ES-I3 (cell line): ENCODE results near the gene MYLK3.

Source experiments
- H3K36me3 ChIP-seq: 2 replicates; pipeline ENCODE4 v1.6.1; 2013; ENCODE audit warnings: mild to moderate bottlenecking, low read length, control low read depth, moderate library complexity; ENCODE audit not compliant: insufficient read depth
- H3K4me1 ChIP-seq: 2 replicates; pipeline ENCODE4 v1.6.1; 2013; ENCODE audit warnings: mild to moderate bottlenecking, control low read depth, low read length; ENCODE audit not compliant: insufficient read depth
- H3K9ac ChIP-seq: 2 replicates; pipeline ENCODE4 v1.6.1; 2013; ENCODE audit warnings: low read depth, mild to moderate bottlenecking, low read length, moderate library complexity
- H3K9me3 ChIP-seq: 2 replicates; pipeline ENCODE4 v1.6.1; 2013; ENCODE audit warnings: mild to moderate bottlenecking, low read length, moderate library complexity; ENCODE audit not compliant: control insufficient read depth, insufficient read depth

MYLK3 gene

GRCh38 chr16:46745617-46746016 is 2.5 kb downstream of the MYLK3 start:
- Histone ChIP-seq H3K9ac (no peak overlapping the region), H3K36me3 (no peaks in the 10 kb centered on the region), H3K9me3 (no peaks in the 10 kb centered on the region), H3K4me1 (peaks cover 45% of the 10 kb centered on the region)

DNA sequence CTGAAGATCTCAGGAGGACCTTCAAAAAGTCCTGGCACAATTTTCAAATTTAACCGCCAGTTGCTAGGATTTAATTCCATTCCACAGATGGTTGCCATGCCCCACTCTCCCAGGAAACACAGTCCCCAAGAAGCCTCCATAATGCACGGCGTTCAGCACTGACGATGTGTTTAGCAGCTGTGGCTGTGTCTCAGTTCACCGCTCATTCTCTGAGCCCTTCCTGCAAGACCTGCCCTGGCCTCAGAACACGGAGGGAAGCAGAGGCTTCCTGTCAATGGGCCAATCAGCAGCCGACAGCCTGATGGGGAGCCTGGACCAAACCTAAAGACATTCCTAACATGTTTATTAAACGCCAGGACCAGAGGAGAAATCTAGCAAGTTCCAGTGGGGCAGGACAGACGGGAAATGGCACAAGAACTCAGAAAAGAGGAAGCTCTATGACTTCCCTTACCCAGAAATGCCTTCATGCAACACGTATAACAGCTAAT is 4.9 kb downstream of the MYLK3 start:
- no peak overlapping the region for H3K9ac ChIP-seq
- peaks cover 29% of the 10 kb centered on the region for H3K4me1 ChIP-seq
- H3K9me3 ChIP-seq, result no peaks in the 10 kb centered on the region
- no peaks in the 10 kb centered on the region for H3K36me3 ChIP-seq

DNA sequence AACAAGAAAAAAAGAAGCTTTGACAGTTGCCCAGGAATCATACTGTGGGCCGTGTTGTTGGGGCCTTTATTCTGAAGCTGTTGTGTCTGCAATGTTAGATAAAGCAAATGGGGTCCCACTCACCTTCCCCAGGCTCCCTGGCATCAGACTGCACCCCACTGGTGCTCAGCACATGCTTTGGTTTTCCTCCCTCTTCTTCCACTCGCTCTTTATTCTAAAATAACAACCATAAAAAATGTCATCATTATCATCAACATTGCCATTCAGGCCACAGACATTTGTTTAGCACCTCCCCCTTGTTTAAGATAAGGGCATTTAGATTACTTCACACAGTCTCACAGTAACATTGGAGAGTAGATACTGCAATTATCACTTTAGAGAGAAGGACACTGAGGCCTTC is 8.2 kb downstream of the MYLK3 start:
- H3K4me1 ChIP-seq, result peaks cover 18% of the 10 kb centered on the region
- H3K9ac ChIP-seq, result no peak overlapping the region
- no peaks in the 10 kb centered on the region for H3K36me3 ChIP-seq

GRCh38 chr16:46737621-46738214 is 10.4 kb downstream of the MYLK3 start:
- Histone ChIP-seq H3K9me3 (no peaks in the 10 kb centered on the region), H3K4me1 (peaks cover 8% of the 10 kb centered on the region), H3K36me3 (no peaks in the 10 kb centered on the region), H3K9ac (no peak overlapping the region)

More for the DNA sequence above, 8.2 kb downstream of the MYLK3 start:
- H3K9me3 ChIP-seq, result no peaks in the 10 kb centered on the region

DNA sequence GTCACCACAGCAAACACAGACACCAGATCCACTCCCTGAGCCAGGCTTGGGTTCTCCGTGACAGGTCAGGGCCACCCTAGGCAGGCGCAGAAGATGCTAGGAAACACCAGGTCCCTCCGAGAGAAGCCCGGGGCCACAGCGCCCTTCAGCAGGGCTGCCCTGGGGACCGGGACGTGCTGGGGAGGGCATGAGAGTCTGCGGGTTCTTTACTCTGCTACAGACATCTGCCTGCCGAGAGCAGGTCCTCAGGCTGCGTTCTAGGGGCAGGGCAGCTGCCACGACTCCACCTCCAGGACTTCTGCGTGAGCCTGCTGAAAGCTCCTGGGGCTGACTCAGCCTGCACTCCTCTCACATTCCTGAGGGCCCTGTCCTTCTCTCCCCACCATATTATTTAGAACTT is 11.4 kb downstream of the MYLK3 start:
- peaks cover 7% of the 10 kb centered on the region; the same call in 1 of the 2 replicates for H3K4me1 ChIP-seq
- no peak overlapping the region for H3K9ac ChIP-seq
- H3K9me3 ChIP-seq, result no peaks in the 10 kb centered on the region
- H3K36me3 ChIP-seq, result no peaks in the 10 kb centered on the region

GRCh38 chr16:46733319-46733830 is 14.8 kb downstream of the MYLK3 start:
- Histone ChIP-seq H3K9me3 (no peaks in the 10 kb centered on the region), H3K36me3 (no peaks in the 10 kb centered on the region), H3K9ac (no peak overlapping the region)

DNA sequence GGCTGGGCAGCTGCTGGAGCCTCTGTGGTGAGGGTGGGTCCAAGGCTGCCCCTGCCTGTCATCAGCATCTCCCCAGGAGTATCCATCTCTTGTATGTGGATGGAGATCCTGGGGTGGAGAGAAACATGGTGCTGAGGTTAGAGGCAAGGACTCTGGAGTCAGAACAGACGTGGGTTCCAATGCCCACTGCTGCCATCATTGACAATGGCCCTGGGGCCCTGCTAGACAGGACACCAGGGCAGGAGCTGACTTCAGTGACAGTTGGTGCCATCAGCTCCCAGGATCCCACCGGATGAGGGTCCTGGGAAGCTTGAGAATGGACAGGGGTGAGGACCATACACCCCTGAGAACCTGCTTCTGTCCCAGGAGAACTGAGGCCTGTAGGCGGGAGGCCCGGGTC is 15.6 kb downstream of the MYLK3 start:
- no peaks in the 10 kb centered on the region for H3K9me3 ChIP-seq
- no peaks in the 10 kb centered on the region for H3K36me3 ChIP-seq
- no peak overlapping the region for H3K9ac ChIP-seq
- H3K4me1 ChIP-seq, result peaks cover 7% of the 10 kb centered on the region; the same call in 1 of the 2 replicates

More at GRCh38 chr16:46733319-46733830, 14.8 kb downstream of the MYLK3 start:
- peaks cover 7% of the 10 kb centered on the region; the same call in 1 of the 2 replicates for H3K4me1 ChIP-seq

DNA sequence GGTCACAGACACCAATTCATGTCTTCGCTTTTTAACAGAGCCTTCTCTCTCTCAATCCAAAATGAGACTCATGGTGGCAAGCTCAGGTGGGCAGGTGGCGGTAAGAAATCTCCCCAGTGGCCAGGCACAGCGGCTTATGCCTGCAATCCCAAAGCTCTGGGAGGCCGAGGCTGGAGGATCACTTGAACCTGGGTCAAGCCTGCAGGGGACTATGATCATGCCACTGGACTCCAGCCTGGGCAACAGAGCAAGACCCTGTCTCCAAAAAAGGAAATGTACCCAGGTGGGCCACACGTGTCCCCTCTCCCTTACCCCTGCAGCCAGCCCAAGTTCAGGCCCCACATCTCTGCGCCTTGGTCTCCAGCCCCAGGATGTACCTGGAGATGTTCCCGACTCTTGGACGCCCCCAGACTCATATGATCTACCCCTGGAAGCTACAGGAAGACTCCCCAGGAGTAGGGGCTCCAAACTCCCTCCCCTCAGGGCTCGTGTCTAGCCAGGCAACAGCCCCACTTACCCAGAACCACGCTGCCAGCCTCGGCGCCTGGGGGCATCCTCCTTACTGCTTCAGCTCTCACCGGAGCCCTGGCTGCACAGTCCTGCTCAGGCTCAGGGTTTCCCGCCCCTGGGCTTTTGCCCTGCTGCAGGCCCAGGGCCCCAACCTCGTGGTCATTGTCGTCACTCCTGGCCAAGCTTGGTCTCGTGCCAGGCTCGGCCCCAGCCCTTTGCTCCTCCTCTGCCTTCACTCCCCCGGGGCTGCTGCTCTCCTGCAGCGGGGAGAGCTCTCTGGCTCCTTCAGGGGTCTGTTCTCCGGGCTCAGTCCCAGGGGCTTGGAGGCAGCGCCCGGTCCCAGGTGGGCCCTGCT is 16.2 kb downstream of the MYLK3 start:
- Histone ChIP-seq H3K9ac (no peak overlapping the region), H3K4me1 (peaks cover 5% of the 10 kb centered on the region; the same call in 1 of the 2 replicates), H3K9me3 (no peaks in the 10 kb centered on the region), H3K36me3 (no peaks in the 10 kb centered on the region)

DNA sequence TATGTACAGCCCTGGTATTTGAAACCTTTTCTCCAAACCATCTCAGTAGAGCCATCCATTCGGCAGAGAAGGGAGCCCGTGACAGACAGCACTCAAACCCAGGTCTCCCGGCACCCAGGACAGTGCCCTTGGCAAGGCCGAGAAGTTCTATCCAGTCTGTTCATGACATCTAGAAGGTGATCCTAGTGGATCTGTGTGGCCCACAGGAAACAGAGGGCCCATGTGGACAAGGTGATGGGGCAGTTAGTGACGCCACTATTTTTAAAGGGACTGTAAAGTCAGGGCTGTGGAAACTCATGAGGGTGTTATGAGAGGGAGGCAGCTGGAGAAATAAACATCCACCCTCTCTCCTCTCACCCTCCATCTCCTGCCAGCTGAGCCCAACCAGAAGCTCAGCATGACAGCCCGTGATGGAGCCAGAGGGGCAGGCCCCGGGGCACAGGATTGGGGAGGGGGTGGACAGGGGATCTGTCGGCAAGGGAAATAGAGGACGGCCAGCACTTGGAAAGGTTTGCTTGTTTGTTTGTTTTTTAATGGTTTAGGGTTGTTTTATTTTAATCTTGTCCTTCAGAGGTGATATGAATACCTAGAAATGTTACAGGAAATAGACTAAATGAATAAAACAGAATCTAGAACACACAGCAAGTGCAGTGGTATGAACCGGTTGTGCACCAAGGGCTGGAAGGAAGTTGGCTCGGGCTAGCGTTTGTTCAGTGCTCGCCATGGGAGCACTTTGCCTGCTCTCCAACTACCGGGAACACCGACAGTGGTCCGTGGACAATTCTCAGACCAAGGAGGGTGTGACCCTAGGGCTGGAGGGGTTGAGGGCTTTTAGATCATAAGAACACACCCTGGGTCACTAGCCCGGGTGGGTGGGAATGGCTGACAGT is 17.1 kb downstream of the MYLK3 start:
- Histone ChIP-seq H3K4me1 (no peaks in the 10 kb centered on the region; the same call in 1 of the 2 replicates), H3K9ac (no peak overlapping the region), H3K9me3 (no peaks in the 10 kb centered on the region), H3K36me3 (no peaks in the 10 kb centered on the region)

- no peak overlapping the region for H3K9ac ChIP-seq
- no peaks in the 10 kb centered on the region for H3K36me3 ChIP-seq
- H3K4me1 ChIP-seq, result no peaks in the 10 kb centered on the region; the same call in 1 of the 2 replicates
- H3K9me3 ChIP-seq, result no peaks in the 10 kb centered on the region
Observed at GRCh38 chr16:46730126-46730525, 18.0 kb downstream of the MYLK3 start.

DNA sequence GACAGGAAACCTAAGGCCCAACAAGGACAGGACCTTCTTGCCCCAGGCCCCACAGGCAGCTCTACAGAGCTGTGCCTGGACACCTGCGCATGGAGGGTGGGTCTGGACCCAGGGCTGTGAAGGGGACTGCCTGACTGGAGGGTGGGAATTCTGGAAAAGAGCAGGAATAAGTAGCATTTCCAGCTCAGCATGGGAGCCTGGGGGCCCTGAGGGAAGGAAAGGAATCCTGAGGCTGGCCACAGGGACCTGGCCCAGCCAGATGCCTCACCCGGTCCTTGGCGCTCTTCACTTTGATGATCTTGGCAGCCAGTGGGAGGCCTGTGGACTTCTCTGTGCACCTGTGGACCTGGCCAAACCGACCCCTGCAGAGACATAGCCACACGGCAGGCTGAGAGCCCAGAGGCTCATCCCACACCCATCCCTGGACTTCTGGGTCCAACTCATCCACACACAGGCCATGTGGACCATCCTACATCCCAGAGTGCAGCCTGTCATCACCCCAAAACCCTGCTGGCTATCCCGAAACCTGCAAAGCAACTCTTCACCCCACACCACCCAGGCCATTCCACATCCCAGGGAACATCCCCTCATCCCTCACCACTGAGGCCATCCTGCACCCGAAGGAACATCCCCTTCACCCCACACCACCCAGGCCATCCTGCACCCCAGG is 18.7 kb downstream of the MYLK3 start:
- no peaks in the 10 kb centered on the region for H3K36me3 ChIP-seq
- no peaks in the 10 kb centered on the region; the same call in 1 of the 2 replicates for H3K4me1 ChIP-seq
- H3K9me3 ChIP-seq, result no peaks in the 10 kb centered on the region
- H3K9ac ChIP-seq, result no peak overlapping the region

DNA sequence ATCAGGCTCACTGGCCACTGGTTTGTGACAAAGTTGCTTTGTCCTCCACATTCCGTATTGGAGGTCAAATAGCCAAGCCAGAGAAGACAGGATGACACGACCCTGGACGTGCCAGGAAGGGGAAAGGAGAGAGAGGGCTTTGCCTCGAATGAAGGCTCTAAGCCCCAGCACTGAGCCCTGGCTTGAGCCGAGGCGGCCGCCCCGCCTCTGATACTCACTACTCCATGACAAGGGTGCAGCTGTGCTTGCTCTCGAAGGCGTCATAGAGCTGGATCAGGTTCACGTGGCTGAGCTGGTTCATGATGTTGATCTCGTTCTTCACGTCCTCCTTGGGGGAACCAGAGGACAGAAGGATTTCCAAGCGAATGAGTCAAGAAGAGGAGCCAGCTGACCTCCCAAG is 19.3 kb downstream of the MYLK3 start:
- no peaks in the 10 kb centered on the region for H3K36me3 ChIP-seq
- no peaks in the 10 kb centered on the region for H3K9me3 ChIP-seq
- no peaks in the 10 kb centered on the region; the same call in 1 of the 2 replicates for H3K4me1 ChIP-seq
- H3K9ac ChIP-seq, result no peak overlapping the region

DNA sequence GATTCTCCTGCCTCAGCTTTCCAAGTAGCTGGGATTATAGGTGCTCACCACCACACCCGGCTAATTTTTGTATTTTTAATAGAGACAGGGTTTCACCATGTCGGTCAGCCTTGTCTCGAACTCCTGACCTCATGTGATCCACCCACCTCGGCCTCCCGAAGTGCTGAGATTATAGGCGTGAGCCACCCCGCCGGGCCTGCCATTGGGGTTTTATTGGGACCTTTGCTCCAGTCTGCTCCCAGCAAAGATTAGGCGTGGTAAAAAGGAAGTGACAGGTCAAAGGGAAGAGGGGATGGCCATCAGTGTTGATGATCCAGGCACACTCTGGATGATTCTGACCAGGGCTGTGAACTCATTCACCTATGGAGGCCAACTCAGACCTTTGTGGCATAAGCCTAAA is 20.5 kb downstream of the MYLK3 start:
- no peak overlapping the region for H3K9ac ChIP-seq
- H3K9me3 ChIP-seq, result no peaks in the 10 kb centered on the region
- no peaks in the 10 kb centered on the region for H3K36me3 ChIP-seq
- H3K4me1 ChIP-seq, result no peaks in the 10 kb centered on the region; the same call in 1 of the 2 replicates
